GM19468 (cell line): ENCODE results near the gene DNMT3A.

Experiments
- ATAC-seq: cut with Tn5 transposase; IDR thresholded peaks from one replicate; pipeline ENCODE4 v1.9.1; 2021; ENCODE audit warnings: mild to moderate bottlenecking, moderate library complexity, moderate number of reproducible peaks; ENCODE audit not compliant: unreplicated experiment; ENCODE audit errors: extremely low read depth

DNMT3A gene

DNA sequence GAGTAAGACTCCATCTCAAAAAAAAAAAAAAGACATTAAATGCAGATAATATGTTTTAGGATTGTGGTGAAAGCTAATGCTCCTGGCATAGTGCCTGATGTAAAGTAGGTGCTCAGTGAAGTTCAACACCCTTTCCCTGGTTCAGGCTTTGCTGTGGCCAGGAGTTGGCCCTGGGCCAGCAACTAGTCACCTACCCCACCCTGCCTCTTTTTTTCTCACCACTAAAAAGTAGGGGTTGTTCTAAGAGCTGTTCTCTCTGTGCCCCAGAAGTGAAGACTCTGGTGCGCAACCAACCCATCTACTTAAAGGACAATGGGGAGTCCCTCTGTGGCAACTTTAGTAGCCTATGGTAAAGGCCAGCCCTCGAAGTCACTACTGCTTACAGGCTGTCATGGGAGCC lies 75.9 kb downstream of the DNMT3A start:
- ATAC-seq = no peak

DNA sequence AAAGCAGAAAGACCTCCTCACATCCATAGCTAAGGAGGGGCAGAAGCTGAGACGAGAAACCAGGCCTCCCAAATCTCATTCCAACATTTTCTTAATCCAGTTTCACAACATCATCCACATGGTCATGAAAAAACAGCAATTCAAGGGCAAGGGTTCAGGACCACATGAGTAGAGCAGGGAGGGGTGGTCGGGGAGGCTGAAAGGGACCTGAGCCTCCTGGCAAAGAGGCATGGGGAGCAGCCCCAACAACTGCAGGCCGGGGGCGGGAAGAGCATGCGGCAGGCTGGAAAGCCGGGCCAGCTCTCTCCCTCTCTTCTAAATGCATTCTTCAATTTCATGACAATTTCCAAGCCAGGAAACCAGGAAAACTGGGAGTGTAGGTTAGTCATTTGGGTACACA lies 76.7 kb downstream of the DNMT3A start:
- ATAC-seq = no peak

GRCh38 chr2:25262288-25262687 lies 79.4 kb downstream of the DNMT3A start:
- ATAC-seq = no peak

DNA sequence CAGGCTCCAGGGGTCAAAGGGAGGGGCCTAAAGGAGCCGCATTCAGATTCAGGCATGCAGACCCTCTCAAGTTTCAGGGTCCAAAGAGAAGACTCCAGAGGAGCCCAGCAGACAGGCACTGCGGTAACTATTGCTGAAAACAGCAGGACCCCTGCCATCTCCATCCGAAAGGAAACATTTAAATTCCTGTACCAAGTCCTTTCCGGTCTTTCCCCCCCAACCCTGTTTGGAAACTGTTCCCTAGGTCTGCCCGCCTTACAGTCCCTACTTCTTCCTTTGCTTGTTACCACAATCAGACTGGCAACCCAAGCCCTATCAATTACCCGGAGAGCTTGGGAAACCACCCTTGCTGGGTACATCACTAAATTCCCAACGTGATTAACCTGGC lies 82.0 kb downstream of the DNMT3A start:
- ATAC-seq = no peak

GRCh38 chr2:25258847-25259736 lies 82.6 kb downstream of the DNMT3A start:
- no peak for ATAC-seq

DNA sequence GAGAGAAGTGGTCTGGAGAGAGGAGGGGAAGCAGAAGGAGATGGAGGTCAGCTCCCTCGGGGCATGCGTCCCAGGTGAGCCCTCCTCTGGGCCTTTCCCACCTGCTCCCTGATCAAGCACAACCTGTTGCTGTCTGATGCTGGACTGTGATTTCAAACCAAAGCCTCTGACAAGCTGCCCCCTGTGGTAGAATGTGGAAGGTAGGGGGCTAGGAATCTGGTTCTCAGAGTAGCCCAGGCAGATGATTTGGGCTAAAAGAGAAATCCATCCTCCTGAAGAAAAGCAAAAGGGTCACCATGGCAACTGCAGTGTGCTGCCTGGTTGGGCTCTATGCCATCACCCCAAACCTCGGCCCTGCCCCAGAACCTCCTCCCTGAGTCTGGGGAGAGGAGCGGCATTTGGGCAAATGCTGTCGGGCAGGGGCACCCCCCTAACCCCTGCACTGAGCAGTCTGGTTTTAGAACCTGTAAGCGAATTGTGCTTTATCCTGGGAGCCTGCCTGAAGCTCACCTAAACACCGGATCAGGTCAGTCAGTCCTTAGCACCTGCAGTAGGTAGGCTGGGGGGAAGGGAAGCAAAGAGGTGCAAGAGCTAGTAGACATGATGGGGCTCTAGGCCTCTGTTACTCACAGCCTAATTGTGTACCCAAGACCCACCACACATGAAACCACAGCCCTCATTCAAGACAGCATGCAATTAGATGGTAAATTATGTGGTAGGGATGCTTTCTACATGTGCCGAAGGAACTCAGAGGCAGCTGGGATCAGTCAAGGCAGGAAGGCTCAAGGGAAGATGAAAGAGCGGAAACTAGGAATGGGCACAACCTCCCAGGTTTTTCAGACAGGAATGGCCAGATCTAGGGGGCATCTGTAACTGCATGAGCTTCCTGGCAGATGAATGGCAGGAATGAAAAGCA lies 83.5 kb downstream of the DNMT3A start:
- no peak for ATAC-seq

DNA sequence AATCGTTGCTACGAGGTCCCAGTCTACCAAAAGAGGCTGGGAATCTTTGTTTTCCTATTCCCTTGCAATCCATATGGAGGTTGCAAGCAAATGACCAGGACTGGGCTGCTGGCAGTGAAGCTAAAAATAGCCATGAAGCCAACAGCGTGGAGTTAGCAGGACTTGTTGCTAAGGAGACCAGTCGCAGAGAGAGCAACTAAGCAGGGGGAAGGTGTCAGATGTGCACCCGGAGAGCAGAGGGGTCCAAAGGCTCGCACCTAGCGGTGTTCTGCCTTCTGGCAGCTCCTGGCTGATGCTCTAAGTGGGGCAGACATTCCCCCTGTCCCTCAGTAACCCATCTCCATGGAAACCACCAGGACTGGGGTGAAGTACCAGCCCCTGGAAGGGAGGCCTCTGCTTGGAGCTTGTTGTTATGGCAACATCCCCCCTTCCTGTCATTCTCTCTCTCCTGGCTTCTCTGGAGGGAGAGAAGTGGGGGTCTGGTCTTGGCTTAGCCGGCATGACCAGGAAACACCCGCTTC lies 84.6 kb downstream of the DNMT3A start:
- ATAC-seq = no peak

GRCh38 chr2:25256488-25256875 lies 85.2 kb downstream of the DNMT3A start:
- ATAC-seq = no peak

DNA sequence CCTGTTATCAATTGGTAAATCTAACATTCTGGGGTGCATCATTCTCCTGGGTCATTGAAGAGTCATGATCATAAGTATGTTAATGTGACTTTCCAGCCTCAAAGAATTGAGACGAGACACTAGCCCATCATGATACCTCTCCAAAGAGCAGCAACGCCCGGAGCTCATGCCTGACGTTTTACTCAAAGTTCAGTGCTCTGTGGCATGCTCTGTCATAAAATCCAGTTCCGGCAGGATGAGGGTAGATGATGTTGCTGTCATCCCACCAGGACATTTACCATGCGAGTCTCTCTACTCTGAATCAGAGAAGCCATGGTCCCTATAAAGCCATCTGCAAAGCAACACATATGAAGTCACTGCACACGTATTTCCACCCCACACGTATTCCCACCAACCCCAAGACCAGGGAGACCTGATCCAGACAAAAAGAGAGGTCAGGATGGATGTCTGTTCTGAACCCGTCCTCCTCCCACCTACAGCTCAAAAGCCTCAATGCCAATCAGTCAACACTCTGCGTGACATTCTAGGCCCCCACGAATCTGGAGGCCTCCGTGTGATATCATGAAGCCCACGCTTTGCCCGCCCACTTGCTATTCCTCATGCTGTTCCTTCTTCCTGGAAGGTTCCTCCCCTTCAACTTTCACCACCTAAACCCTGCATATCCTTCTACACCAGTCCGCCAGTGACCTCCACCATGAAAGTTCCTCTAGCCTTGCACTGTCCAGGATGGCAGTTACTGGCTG lies 85.8 kb downstream of the DNMT3A start:
- no peak for ATAC-seq

GRCh38 chr2:25254961-25255360 lies 86.8 kb downstream of the DNMT3A start:
- ATAC-seq = no peak

DNA sequence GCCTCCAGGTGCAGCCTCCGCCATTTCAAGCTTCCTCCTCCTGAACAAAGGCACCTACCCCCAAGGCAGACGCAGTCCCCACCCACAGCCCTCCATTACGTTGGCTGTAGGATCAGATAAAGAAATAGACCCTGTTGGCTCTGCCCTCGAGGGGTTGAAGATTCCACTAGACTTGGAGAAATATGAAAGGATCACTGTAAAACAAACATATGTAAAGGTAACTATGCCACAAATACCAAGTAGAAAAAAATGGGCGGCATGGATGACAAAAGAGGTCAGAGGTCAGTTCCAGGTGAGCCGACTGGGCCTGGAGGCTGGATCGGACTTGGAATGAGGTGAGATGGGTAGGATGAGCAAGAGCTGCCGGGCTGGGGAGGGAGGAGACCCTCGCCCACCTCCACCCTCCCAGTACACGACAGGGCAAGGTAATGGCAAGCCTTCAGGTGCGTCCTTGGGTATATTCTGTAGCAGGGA lies 88.5 kb downstream of the DNMT3A start:
- ATAC-seq = no peak

DNA sequence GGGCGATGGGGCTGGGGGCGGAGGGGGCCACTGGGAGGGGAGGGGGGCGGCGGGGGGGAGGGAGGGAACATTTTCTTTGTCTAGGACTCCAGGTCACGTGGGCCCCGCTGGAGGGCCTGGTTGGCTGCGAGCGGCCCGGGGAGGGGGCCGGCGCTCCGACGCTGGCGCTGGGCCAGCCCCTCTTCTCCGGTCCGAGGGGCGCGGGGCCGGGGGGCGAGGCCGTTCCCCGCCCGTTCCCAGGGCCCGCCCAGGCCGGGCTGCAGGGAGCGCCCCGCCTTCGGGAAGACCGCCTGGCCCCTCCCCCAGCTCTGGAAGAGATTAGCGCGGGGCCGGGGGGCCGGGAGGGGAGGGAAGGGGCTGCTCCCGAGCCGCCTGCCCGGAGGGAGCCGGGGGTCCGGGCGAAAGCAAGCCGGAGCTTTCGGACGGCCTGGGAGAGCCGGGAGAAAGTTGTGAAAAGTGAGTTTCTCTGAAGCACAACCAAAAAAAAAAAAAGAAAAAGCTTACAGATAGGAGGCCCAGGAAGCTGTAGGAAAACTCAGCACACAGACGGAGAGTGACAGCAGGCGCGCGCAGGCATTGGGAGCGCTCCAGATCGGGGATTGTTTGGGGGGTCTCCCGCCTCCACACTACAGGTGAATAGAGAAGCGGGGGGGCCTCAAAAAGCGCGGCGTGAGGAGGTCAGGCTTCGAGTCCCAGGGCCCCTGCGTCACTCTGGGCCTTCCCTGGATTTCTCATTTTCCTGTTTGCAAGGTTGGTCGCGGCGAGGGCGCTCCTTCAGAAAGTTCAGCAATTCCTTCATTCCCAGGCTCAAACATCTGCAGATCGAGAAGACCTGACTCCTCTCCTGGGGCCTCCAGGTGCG lies 89.2 kb downstream of the DNMT3A start:
- peak; percentile 27 for ATAC-seq

DNA sequence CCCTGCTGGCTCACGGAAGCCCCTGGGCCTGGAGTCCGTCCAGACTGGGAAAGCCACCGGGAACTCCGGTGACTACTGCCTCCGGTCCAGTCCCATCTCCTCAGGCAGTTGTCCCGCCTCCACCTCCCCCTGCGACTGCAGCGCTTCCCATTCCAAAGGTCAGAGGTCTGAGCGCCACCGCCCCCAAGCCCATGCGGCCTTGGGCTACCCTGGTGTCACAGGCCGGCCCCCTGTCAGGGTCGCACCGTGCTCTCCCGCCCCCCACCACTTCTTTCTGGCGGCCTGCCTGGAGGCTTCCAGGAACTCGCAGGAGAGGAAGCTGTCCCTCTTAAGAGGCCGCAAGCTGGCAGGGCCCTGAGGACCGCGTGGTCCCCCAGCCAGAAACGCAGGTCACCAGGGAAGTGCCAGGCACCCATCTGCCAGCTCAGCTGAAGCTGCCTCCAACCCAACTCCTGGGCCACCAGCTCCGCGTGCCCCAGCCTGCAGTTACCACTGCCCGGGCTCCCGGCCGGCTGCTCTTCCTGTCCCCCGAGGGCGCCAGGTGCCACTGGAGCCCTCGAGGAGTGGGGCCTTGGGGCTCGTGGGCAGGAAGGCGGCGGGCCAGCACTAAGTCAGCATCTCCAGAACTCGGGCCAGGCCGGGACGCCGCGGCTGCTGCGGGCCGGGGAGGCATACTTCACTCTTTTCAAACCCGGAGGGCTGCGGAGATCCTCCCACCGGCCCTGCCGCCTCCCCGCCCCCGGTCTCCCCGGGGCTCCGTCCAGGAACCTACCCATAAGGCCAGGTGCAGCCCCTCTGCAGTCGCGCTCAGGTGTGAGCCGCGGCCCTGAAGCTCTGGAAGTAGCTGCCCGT lies 90.1 kb downstream of the DNMT3A start:
- ATAC-seq = no peak

- no peak for ATAC-seq
These were observed 90.7 kb downstream of the DNMT3A start for GRCh38 chr2:25251071-25251421.

- ATAC-seq = no peak
These were observed 91.2 kb downstream of the DNMT3A start for GRCh38 chr2:25250331-25251070.

- no peak for ATAC-seq
These were observed 91.9 kb downstream of the DNMT3A start for GRCh38 chr2:25249785-25250184.

- no peak for ATAC-seq
These were observed 93.8 kb downstream of the DNMT3A start for GRCh38 chr2:25247792-25248512.
